Subcutaneous abdominal adipose tissue (tissue), 5 donors: ENCODE results near the gene CMSS1.

Experiments used
- H3K27ac ChIP-seq: one replicate; pipeline ENCODE4 v1.7.0; 2013; ENCODE audit warnings: low read depth, mild to moderate bottlenecking, inconsistent platforms, low read length, moderate library complexity
- H3K27me3 ChIP-seq, 5 donors: one replicate each; pipeline ENCODE4 v1.7.0; 2013; ENCODE audit warnings: low read length in 5 of 5, inconsistent platforms in 1 of 5; ENCODE audit not compliant: control insufficient read depth in 5 of 5, insufficient read depth in 4 of 5
- H3K36me3 ChIP-seq, 5 donors: one replicate each; pipeline ENCODE4 v1.7.0; 2013; ENCODE audit warnings: low read length in 5 of 5; ENCODE audit not compliant: control insufficient read depth in 5 of 5, insufficient read depth in 5 of 5
- H3K4me1 ChIP-seq, 5 donors: one replicate each; pipeline ENCODE4 v1.7.0; 2013; ENCODE audit warnings: low read length in 5 of 5, mild to moderate bottlenecking in 3 of 5, moderate library complexity in 1 of 5; ENCODE audit not compliant: control insufficient read depth in 5 of 5, insufficient read depth in 5 of 5
- H3K4me3 ChIP-seq, 5 donors: one replicate each; pipeline ENCODE4 v1.7.0; 2013; ENCODE audit warnings: low read length in 5 of 5, low read depth in 1 of 5
- H3K9ac ChIP-seq, 5 donors: one replicate each; pipeline ENCODE4 v1.7.0; 2013; ENCODE audit warnings: low read length in 5 of 5, mild to moderate bottlenecking in 4 of 5, moderate library complexity in 3 of 5
- H3K9me3 ChIP-seq, 5 donors: one replicate each; pipeline ENCODE4 v1.7.0; 2013; ENCODE audit warnings: low read length in 5 of 5; ENCODE audit not compliant: control insufficient read depth in 5 of 5
- donor health status: healthy.
- donor health status: healthy.
- donor health status: healthy.
- donor health status: healthy.
- donor health status: healthy.

Gene CMSS1

DNA sequence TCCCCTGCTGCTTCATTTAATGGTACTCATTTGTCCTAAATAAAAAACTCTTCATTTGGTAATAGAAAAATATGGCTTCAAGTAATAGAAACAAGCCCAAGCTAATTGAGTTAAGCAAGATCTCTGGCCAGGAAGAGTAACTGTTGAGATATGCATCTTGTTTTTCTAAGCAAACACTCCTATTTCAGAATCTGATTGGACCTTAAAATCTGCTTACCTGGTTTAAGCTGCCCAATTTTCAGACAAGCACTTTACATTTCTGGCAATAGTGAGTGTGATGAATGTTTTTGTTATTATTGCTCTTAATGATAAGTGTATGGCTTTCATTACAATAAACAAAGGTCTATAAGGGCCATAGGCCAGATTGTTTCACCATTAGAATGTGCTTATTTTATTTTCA lies 86.2 kb downstream of the CMSS1 start:
- Histone ChIP-seq H3K27me3 (no peaks in the 10 kb centered on the region), H3K9ac (no peak overlapping the region), H3K4me3 (no peak overlapping the region), H3K4me1 (peaks cover 0 to 35% (median 23%) of the 10 kb centered on the region in 5 donors), H3K36me3 (no peaks in the 10 kb centered on the region), H3K9me3 (no peaks in the 10 kb centered on the region), H3K27ac (peak overlapping the region; percentile 27)

DNA sequence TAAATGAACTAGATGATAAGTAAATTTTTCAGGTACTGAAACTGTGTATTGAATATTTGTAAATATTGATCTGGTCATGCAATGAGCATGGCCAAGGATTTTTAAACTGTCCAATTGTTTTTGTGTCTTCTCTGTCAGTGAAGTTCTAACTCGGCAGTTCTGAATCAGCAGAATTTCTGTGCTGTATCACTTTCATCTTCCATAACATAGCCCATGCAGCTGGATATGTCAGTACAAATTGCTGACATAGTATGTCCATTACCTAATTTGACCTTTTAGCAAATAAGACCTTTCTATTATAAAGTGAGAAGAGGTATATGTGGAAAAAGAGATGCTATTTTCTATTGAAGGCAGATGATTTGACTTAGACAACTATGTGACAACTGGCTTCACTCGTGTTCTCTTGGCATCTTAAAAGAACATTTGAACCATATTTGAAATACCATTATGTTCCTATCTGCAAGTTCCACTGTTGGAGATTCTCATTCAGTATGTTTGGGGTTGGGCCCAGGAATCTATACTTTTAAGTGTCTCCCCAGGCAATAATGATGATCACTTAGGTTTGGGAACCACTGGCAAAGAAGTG lies 90.4 kb downstream of the CMSS1 start:
- Histone ChIP-seq H3K27ac (no peak overlapping the region), H3K27me3 (no peaks in the 10 kb centered on the region), H3K9me3 (no peaks in the 10 kb centered on the region), H3K9ac (no peak overlapping the region), H3K36me3 (no peaks in the 10 kb centered on the region), H3K4me1 (peaks cover 0 to 5% (median 4%) of the 10 kb centered on the region in 5 donors), H3K4me3 (no peak overlapping the region)

DNA sequence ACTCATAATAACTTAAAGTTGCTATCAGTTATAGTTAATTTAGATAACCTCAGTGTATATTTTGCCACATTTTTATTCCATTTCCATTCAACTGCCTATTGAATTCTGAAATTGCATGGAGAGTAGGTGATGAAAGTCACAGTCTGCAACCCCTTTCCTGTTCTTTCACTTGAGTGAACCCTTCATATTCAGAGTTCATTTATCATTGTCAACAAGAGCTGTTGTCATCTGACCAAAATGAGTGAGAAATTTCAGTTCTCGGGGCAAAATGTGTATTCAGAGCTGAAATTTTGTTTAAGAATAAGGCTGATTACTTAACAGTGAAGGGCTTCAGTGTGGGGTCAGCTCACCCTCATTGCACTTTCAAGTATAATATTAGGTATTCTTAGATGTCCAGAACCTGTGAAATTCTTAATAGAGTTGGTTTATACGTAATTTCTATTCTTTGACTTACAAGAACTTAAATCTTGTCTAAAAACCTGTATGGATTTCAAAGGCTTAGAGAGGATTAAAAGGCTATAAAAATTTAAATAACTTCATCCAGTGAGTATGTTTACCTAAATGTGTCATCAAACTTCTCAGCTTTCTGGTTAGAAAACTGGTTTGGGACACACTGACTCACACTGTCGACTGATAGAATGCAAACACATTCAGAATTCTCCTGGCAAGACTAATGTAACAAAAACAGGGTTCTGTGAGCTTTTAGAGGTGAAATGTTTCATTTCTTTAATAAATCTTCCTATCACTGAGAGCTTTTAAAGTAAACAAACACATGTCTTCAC lies 92.2 kb downstream of the CMSS1 start:
- Histone ChIP-seq H3K9me3 (no peaks in the 10 kb centered on the region), H3K4me1 (peaks cover 0 to 5% (median 0%) of the 10 kb centered on the region in 5 donors), H3K36me3 (no peaks in the 10 kb centered on the region), H3K27ac (no peak overlapping the region), H3K9ac (no peak overlapping the region), H3K27me3 (no peaks in the 10 kb centered on the region), H3K4me3 (no peak overlapping the region)

DNA sequence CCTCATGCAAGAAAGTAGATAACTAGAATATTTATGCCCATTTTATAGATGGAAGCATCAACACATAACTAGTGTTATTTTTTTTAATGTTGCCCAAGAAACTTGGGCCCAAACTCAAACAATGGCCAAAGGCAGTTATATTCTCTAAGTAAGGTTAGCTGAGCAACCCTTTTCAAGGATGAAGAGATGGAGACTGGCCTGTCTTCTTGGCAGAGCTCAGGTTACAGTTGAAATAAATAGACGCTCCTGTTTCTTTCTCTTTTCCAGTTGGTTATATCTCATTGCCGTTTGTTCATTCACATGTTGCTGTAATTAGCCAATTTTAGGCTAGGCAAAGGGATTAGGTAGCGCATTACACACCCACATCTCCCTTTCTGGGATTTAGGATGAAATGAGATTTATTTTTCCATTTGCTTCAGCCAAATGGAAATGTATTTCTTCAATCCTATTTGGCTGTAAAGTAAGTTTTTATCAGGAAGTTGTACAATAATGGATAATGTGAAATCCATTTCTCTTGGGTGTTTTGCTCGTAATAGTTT lies 93.2 kb downstream of the CMSS1 start:
- Histone ChIP-seq H3K4me3 (no peak overlapping the region), H3K9ac (no peak overlapping the region), H3K9me3 (no peaks in the 10 kb centered on the region), H3K36me3 (no peaks in the 10 kb centered on the region), H3K27ac (no peak overlapping the region), H3K27me3 (no peaks in the 10 kb centered on the region), H3K4me1 (peaks cover 0 to 2% (median 0%) of the 10 kb centered on the region in 5 donors)

DNA sequence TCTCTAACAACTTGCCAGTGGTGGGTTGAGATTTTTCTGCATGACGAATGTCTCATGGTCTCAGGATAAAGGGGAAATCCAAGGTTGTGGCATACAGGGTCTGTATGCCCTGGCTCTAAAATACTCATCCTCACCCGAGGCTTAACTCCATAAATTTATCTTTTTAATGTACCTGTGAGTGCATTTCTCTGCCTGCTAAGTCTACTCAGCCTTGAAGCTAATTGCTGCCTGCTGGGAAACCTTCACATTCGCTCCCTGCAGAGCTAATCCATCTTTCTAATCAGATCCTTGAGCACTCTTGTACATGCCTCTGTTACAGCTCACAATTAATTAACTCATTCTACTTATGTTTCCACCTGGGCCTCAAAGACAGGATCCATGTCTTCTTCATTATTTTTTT lies 93.8 kb downstream of the CMSS1 start:
- Histone ChIP-seq H3K27me3 (no peaks in the 10 kb centered on the region), H3K27ac (no peak overlapping the region), H3K4me1 (peaks cover 0 to 2% (median 0%) of the 10 kb centered on the region in 5 donors)

DNA sequence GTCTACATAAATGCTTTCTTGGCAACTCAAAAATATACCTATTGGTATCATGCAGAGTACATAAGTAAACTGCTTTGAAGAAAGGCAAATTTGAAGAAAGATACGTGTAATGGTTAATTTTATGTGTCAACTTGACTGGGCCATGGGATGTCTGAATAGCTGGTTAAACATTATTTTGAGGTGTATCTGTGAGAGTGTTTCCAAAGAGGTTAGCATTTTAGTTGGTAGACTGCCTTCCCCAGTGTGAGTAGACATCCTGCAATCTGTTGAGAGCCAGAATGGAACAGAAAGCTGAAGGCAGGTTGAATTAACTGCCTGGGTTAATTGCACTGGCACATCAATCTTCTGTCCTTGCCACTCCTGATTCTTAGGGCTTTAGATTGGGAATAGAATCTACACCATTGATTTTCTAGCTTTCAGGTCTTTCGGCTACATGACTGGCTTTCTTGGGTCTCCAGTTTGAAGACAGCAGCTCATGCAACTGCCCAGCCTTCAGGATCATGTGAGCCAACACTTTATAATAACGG lies 98.3 kb downstream of the CMSS1 start:
- H3K27me3 ChIP-seq: no peaks in the 10 kb centered on the region
- H3K9ac ChIP-seq: no peak overlapping the region
- peaks cover 8 to 26% (median 21%) of the 10 kb centered on the region in 5 donors for H3K4me1 ChIP-seq
- no peak overlapping the region for H3K27ac ChIP-seq
- no peaks in the 10 kb centered on the region for H3K36me3 ChIP-seq
- no peak overlapping the region for H3K4me3 ChIP-seq
- H3K9me3 ChIP-seq: no peaks in the 10 kb centered on the region

More for the DNA sequence above, 93.8 kb downstream of the CMSS1 start:
- Histone ChIP-seq H3K9me3 (no peaks in the 10 kb centered on the region), H3K9ac (no peak overlapping the region), H3K36me3 (no peaks in the 10 kb centered on the region), H3K4me3 (no peak overlapping the region)

DNA sequence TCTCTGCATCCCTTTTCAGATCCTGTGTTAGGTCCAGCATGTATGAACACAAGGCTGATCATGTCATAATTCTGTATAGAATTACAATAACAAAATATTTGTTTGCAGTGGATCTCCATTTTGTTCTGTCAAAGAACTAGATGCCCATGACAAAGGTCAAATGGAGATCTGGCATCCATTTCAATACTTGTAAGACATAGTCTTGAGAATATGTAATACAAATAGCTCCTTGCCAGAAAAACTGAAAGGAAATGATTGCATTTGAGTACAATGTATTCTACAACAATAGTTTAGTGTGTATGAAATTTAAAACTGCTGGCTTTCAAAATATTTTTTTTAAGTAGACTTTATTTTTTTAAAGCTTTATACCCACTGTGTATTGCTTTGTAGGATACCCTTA lies 101.1 kb downstream of the CMSS1 start:
- Histone ChIP-seq H3K27ac (peak overlapping the region; percentile 96), H3K9me3 (no peaks in the 10 kb centered on the region), H3K27me3 (no peaks in the 10 kb centered on the region), H3K4me3 (no peak overlapping the region), H3K9ac (no peak overlapping the region), H3K36me3 (no peaks in the 10 kb centered on the region), H3K4me1 (peaks cover 12 to 37% (median 34%) of the 10 kb centered on the region in 5 donors)

DNA sequence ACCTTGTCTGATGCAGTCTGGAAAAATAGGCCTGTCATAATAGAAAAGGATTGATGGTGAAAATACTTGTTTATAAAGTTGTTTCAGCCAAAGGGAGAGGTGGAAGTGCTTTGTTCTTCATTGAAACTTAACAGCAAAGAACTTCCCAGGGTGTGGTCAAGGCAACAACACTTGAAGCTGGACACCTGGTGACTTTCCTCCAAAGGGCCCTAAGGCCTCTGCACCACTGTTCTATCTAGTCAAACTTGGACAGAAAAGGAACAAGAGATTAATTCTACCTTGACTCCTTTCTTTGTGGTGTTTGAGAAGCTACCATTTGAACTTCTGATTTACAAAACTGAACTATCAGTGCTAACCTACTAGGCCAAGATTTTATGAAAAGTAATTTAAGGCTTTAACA lies 102.0 kb downstream of the CMSS1 start:
- Histone ChIP-seq H3K27ac (peak overlapping the region; percentile 96), H3K27me3 (no peaks in the 10 kb centered on the region), H3K4me1 (peaks cover 12 to 37% (median 34%) of the 10 kb centered on the region in 5 donors), H3K9ac (peak overlapping the region in 1 of 5 donors; percentile 43), H3K9me3 (no peaks in the 10 kb centered on the region), H3K4me3 (no peak overlapping the region), H3K36me3 (no peaks in the 10 kb centered on the region)

DNA sequence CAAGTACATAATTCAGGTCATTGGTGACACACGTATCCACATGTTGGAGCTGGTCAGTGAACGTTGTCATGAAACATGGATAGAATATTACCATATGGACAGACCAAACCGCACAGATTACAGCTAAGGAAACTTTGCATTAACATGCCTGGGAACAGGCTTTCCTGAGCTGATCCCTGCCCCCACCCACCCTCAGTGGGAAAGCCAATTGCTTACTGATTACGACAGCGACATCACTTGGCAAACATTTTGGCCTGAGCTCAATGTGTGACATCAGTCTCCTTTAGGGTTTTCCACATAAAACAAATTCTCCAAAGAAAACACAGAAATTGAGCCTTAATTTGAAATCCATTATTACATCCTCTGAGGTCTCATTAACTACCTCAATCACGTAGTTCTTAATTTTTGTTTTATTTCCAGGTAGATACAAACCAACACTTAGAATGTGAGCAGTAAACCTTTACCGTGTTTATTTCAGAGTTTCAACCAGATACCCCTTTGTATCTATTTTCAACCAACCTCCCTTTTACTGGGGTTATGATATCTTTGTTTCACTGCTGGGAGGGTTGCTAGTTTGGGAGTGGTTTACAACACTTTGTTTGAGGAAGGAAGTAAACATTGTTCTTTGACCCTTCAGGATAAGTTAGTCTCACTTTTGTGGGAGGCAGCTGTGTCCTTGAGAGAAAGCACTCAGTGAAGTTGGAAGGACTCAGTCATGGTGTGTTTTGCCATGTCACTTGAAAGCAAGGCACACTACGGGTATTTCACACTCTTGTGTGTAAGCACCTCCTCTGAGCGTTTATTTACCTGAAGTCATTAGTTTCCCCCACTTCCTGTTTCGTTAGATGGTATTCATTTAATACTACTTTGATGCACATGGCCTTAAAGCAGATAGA lies 103.1 kb downstream of the CMSS1 start:
- peak overlapping the region in 2 of 5 donors; percentile 37 to 49 for H3K4me3 ChIP-seq
- no peaks in the 10 kb centered on the region for H3K27me3 ChIP-seq
- peaks cover 12 to 43% (median 38%) of the 10 kb centered on the region in 5 donors for H3K4me1 ChIP-seq
- peak overlapping the region in 3 of 5 donors; percentile 54 to 62 (median 57) for H3K9ac ChIP-seq
- H3K36me3 ChIP-seq: no peaks in the 10 kb centered on the region
- H3K9me3 ChIP-seq: no peaks in the 10 kb centered on the region
- peak overlapping the region; percentile 96 for H3K27ac ChIP-seq
